ENCODE measurements around the gene CEACAM20. TPM values are rescaled to one million over a fixed set of nuclear protein-coding genes. Genes with fewer than 3 reads are reported as not detected.

CEACAM20 gene
- total RNA-seq, 1 experiment from 2014 or later = not detected

GRCh38 chr19:44496711-44497110 is 32.8 kb downstream of the CEACAM20 start:
- DNase-seq (ENCODE audit: low read depth, low spot score) = no peak
- Histone ChIP-seq H3K9me3 (ENCODE audit: control insufficient read depth in 1 of 2, insufficient read depth in 1 of 2, low read depth in 1 of 2, low read length in 2 of 2) (peaks cover 16 to 35% of the 10 kb centered on the region in 2 experiments; a peak in 3 of 4 replicates), H2AFZ (ENCODE audit: low read depth, low read length, poor library complexity, severe bottlenecking) (no peak overlapping the region), H3K9ac (ENCODE audit: low read length) (no peak overlapping the region), H3K27me3 (ENCODE audit: insufficient read depth, low read length) (no peaks in the 10 kb centered on the region), H3K27ac (ENCODE audit: low read depth, low read length) (no peak overlapping the region), H3K4me3 (replicated peaks in 1 of 2; ENCODE audit: low read depth in 1 of 2, low read length in 2 of 2) (no peak overlapping the region), H3K4me2 (ENCODE audit: low read length) (no peak overlapping the region), H3K79me2 (ENCODE audit: insufficient read depth, low read length) (peaks cover 67% of the 10 kb centered on the region), H3K4me1 (ENCODE audit: control insufficient read depth in 1 of 2, insufficient read depth in 2 of 2, low read length in 2 of 2) (peaks cover 0 to 16% of the 10 kb centered on the region in 2 experiments; a peak in 1 of 4 replicates), H4K20me1 (ENCODE audit: insufficient read depth) (no peaks in the 10 kb centered on the region), H3K36me3 (ENCODE audit: control insufficient read depth in 1 of 2, insufficient read depth in 2 of 2, low read length in 2 of 2) (peaks cover 27 to 72% of the 10 kb centered on the region in 2 experiments), H3K9me2 (ENCODE audit: insufficient read depth) (no peaks in the 10 kb centered on the region)
- no peak for ATAC-seq
- CTCF ChIA-PET = no interaction called here
- no TSS peak for BruUV-seq (replicated peaks)
- TF ChIP-seq CEBPB (IDR thresholded peaks at IDR 0.05; ENCODE audit: low read depth) = no peak
- TF ChIP-seq EZH2phosphoT487 (IDR thresholded peaks at IDR 0.05; ENCODE audit: borderline replicate concordance) = no peak
- no peak for TF ChIP-seq REST (IDR thresholded peaks at IDR 0.05; ENCODE audit: low read depth)
- no peak for TF ChIP-seq FOSL1 (IDR thresholded peaks at IDR 0.05; ENCODE audit: low read depth)
- TF ChIP-seq ELF1 (IDR thresholded peaks at IDR 0.05; ENCODE audit: borderline replicate concordance, low read depth) = no peak
- TF ChIP-seq EZH2 (IDR thresholded peaks at IDR 0.05) = no peak
- no peak for TF ChIP-seq SRF (IDR thresholded peaks at IDR 0.05; ENCODE audit: low read depth)
- no peak for TF ChIP-seq CBX3 (IDR thresholded peaks at IDR 0.05; ENCODE audit: low read depth)
- RAD21 ChIA-PET (ENCODE audit: low non-redundant PET in 1 of 2, low total read pairs in 2 of 2, uncharacterized antibody in 2 of 2, unreplicated experiment in 2 of 2) = no interaction called here
- intact Hi-C loops (cut with micrococcal nuclease) = no loop called here
- POLR2A ChIA-PET = no interaction called here
